NK-92 (cell line): ENCODE measurements around the gene WDFY2.

Experiments used
- DNase-seq: peaks from one replicate; lab custom pipeline; 2025; ENCODE audit not compliant: unreplicated experiment; lab: John Stamatoyannopoulos, UW

WDFY2 gene

DNA sequence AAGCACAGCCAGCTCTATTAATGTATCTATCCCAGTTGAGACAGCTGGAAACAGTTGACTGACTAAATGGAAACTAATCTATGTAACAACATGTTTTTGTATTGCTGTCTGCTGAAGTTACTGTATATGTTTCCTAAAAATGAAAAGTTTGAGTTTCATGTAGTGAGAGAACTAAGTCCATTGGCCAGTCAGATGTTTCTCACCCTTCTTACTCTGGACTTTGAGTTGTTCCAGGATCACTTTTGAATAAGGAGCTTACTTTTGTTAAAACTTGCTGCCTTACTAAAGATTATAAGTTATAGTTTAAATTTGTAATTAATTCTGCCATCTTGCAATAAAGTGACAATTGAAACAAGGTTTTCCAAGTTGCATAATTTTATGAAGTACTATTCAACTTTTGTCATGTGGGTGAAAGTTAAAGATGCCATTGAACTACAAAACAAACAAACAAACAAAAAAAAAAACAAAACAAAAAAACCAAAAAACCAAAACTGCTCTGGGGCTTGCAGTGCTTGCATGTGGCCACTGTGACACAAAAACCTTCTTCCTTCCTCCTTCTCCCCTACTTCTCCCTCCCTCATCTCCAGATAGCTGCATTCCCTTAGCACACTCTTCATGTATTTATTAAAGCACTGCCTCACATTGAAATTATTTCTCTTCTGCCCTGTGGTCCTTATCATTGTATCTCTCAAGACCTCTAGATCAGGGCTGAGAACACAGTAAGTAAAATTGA, 15.3 kb downstream of the WDFY2 start:
- DNase-seq = no peak

DNA sequence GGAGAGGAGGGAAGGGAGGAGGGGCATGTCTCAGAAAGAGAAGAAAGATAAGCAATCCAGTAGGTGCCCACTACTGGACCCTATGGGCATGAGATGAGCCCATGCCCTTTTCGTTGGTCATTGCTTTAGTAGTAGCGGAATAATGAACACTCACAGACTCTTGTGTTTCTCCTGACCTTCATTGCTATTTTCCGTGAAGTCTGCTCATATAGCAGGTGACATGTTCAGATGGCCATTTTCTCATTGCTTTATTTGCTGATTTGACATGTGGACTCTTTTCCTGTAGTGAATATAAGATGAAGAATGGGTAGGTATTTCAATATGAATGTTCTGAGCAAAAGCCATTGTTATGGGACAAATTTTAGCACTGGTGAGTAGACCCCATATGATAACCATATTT, 16.4 kb downstream of the WDFY2 start:
- DNase-seq = no peak

DNA sequence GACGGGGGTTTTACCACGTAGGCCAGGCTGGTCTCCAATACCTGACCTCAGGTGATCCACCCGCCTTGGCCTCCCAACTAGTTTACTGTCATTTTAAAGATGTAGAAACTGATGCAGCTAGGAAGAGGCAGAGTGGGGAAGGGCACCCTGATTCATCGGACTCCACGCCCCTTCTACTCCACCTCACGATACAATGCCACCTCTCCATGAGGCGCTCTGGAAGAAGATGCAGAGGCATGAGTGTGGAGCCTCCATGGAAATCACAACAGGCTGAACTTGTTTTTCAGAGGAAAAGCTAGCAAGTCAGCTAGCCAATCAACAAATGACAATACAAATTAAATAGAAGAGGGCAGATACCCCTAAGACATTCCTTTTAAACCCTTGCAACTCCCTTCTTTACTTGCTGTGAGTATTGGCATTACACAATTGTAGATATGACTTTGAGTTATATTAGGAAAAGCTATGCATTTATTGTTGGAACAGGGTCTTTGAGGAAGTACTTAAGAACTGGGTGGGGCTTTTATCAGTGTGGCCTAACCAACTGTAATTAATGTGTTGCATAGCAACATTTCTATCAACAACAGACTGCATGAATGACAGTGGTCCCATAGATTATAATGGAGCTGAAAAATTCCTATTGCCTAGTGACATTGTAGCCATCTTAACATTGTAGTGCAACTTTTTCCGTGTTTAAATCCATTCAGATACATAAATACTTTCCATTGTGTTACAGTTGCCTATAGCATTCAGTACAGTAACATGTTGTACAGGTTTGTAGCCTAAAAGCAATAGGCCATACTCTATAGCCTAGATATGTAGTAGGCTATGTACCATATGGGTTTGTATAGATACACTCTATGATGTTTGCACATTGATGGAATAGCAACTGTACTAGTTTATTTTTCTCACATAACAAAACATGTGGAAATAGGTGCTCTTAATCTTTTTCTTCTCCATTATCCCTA, 17.6 kb downstream of the WDFY2 start:
- DNase-seq = no peak

DNA sequence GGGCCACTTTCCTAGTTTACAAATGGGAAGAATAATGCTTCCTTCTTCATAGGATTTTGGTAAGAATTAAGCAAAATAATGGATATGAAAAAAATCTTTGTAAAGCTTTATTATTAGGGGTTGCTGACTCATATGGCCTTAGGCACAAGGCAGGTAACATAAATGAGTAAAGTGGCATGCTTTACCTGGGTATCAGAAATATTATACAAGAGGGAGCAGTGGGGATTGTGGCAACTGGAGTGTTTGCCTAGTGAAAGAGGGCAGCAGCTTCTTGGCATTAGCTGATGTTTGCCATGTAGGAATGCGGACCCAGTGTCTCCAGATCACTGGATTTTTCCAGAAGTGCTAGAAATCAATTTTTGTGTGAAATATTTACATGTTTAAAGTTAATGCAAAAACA, 19.5 kb downstream of the WDFY2 start:
- no peak for DNase-seq

DNA sequence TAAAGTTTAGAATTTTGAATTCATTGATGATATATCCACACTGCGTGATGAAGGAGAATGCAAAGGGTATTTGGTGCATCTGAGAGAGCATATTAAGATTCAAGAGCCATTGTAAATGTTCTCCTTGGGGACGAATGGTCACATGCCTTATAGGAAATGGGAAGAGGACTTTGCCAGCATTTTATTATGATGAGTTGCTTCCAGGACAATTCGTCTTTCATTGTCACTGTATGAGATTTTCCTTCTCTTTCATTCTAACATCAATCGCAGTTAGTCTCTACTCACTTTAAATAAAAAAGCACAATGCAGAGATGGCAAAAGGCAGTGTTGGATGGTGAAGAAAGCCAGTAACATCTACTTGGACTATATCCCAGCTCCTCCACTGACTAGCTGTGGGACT, 21.4 kb downstream of the WDFY2 start:
- DNase-seq = no peak

DNA sequence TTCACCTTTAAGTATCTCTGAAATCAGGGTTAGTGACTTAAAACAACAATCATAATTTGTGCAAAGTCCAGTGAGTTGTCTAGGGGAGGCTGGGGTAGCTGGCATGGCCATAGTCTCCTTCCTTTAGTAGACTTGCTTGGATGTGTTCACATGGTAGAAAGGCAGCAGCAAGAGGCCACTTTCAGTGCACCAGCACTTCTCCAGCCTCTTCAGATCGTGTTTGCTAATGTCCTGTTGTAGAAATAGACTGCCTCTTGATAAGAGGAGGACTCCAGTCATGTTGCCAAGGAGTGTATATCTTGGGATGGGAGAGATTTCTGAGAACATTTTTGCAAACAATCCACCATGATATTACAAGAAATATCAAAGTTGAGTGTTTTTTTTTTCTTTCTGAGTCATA, 22.9 kb downstream of the WDFY2 start:
- DNase-seq = no peak

DNA sequence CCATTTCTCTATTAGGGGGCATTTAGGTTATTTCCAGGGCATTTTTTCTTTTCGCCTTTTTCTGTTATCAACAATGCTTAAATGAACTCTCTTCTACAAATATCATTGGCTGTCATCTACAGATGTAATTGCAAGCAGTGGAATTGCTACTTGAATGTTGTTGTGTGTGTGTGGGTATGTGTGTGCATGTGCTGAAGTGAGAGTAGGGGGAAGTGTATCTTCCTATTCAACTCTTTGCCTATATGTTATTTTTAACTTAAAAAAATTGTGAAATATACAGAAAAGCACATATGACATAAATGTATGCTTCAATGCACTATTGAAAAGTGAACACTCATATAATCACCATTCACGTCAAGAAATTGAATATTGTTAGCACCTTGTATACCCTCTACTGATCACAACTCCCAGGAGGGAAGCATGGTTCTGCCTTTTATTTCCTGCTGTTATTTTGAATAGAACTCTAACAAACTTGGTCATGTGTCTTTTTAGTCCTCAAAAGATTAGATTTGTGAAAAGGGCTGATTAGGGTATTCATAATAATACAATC, 24.7 kb downstream of the WDFY2 start:
- DNase-seq = no peak

DNA sequence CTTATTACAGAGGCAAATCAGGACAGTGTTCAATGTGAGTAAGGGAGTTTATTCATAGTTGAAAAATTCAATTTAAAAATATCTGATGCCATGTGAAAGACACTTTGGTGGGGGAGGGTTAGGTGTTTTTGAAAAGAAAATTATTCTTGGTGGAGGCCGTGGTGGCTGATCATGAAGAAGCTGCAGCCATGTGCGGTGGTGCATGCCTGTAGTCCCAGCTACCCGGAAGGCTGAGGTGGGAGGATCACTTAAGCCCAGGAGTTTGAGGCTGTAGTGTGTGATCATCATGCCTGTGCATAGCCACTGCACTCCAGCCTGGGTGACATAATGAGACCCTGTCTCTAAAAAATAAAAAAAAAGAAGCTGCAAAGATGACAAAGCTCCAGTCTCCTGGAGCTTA, 28.6 kb downstream of the WDFY2 start:
- no peak for DNase-seq

DNA sequence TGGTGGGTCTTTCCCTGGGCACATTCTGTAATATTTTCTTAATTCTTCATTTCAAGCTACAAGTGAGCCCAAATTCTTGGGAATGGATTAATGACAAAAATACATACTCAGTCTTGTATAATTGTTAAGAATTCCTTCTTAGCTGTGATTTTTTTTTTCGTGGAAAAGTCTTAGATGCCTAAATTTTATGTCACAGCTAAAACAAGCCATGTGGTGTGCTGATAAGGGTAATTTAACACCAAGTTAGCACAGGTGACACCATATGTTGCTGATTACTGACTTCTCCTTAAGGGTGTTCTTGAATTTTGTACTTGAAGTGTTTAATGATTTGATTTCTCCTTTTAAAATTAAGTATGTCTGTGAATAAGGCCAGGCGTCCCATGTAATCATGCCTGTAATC, 29.3 kb downstream of the WDFY2 start:
- no peak for DNase-seq

DNA sequence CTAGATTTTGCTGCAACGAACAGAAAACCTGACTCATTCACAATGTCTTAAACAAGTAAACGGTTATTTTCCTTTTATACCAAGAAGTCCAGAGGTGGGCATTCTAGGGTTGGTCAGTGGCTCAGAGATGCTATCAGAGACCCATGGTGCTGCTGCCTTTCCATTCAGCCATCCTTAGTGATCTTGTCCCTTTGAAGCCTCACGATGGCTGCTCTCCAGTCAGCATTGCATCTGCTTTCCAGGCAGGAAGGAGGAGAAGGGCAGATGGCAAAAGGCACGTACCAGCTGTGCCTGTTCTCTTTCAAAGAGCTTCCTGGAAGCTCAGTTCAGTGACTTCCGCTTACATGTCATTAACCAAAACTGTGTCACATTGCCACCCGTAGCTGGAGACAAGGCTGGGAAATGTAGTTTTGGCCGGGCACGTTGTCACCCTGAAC, 30.1 kb downstream of the WDFY2 start:
- no peak for DNase-seq

DNA sequence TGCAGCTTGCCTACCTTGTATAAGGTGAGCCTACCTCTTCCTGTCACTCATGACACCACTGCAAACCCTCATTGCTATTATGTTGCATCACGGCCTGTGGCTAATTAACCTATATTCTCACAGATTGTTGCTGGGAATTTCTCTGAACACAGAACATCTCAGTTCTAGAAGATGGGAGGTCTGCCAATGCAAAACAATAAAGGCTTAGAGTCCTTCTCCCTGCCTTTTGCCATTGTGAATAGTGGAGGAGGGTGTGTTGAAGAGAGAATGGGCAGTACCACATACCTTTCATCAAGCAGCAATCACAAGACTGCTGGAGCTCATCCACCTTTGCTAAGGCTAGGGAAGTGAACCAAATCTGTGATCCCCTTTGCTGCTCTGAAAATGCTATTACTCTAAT, 34.4 kb downstream of the WDFY2 start:
- no peak for DNase-seq

DNA sequence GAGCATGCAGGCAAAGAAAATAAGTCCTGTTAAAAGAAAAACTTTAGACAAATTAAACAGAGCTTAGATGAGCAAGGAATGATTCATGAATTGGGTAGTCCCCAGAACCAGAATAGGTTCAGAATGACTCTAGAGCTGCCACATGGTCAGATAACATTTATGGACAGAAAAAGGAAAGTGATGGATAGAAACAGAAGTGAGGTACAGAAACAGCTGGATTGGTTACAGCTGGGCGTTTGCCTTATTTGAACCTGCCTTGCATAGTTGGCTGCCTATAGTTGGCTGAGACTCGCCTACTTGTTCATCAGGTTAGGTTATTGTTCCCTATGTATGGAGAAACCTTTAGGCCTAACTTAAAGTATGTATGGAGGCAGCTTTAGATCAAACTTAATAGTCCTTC, 35.4 kb downstream of the WDFY2 start:
- DNase-seq = no peak

DNA sequence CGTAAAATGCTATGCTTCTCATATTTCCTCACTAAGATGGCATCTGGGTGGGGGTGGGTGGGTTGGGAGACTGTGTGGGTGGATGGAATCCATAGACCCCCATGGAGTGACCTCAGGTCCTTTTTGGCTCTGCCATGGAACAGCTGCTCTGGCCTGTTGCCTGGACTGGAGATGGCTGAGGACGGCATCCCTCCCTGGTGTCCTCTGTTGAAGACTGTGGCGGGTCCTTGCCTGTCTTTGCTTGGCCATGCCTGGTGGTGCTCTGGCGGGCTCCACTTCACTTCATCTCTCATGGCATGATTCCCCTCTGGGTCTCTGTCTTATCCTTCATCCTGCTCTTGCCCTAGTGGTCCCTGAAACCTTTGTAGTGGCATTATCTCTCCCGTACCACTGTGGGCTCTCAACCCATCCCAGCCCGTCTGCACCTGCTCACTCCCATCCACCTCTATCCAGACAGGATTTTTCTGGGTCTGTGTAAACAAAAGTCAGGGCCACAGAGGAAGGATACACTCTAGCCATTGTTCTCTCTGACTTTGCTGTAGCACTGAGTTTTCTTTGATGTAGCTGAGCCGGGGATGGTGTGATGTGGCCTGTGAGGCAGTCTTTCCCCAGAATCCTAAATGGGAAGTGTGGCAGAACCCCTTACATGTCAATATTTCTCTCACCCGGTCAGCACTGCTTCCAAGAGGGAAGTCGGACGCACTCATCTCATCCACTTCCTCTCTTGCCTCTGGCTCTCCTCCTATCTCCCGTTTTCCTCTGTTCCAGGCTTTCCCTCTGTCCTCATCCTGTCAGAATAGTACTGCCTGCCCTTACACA, 36.1 kb downstream of the WDFY2 start:
- DNase-seq = no peak

DNA sequence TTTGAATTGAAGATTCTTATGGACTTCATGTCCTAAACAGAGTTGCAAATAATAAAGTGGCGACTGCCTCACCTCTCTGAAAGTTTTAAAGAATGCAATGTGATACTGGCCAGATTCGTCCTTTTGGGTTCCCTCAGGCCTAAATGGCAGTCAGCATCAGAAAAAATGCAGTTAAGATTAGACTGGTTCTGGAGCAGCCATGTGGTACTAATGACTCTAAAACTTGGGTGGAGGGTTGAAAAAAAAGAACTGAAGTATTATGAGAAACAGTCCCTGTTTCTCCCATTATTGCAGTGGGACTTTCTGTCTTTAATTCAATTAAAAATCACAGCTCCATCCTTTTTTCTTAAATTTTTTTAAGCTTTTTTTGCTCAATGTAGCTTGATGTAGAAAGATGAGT, 37.3 kb downstream of the WDFY2 start:
- no peak for DNase-seq

DNA sequence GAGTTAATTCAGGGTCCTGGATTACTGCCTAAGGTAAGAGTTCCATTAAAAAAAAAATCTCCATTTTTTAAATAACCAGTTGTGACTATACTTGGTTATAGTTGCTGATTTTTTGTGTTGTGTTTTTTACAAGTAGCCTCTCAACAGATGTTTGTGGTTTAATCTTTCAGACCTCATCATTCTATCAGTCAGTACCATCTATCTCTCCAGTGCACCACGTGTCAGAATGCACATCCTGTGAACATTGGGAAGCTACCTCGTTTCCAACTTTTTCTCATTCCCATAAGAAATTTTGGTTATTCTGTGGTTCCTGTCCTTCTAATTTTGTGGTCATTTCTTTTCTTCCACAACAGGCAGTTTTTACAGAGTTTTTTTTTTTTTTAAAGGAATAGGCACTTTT, 39.2 kb downstream of the WDFY2 start:
- DNase-seq = no peak

DNA sequence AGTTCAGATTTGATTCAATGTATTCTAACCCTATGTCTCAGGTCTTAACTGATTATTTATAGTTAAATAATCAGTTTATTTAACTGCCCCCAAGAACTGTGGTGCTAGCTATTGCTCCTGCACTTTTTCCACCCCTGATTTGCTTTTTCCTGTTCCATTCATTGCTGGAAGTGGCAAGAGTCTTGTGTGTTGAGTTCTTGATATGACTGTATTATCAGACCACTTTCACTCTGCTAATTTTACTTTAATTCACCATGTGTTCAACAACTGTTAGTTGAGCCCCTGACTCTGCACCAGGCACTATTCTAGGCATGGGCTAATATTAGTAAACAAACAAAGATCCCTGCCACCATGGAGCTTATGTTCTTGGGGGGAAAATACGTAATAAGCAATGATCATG, 39.9 kb downstream of the WDFY2 start:
- DNase-seq = no peak

DNA sequence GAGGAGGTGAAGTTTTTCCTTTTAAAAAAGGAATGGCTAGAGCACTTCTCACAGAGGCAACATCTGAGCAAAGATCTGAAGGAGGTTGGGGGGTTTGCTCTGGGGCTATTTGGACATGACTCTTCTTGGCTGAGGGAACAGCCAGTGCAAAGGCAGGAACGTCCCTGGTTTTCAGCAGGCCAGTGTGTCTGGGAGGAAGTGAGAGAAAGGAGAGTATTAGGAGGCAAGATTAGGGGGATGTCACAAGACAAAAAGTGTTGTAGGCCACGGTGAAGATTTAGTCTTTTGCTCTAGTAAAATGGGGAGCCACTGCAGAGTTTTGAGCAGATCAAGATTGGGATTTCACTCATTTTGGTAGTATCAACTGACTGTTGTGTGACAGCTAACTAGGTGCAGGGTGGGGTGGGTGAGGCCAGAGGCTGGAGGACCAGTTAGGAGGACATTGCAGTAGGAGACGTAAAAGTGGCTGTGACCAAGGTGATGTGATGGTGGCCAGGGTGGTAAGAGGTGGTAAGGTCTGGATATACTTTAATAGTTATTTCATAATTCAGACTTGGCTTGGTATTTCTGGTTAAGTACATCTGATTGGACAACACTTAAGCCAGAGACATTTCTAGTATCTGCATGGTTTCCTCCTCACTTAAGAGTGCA, 40.6 kb downstream of the WDFY2 start:
- DNase-seq = no peak

DNA sequence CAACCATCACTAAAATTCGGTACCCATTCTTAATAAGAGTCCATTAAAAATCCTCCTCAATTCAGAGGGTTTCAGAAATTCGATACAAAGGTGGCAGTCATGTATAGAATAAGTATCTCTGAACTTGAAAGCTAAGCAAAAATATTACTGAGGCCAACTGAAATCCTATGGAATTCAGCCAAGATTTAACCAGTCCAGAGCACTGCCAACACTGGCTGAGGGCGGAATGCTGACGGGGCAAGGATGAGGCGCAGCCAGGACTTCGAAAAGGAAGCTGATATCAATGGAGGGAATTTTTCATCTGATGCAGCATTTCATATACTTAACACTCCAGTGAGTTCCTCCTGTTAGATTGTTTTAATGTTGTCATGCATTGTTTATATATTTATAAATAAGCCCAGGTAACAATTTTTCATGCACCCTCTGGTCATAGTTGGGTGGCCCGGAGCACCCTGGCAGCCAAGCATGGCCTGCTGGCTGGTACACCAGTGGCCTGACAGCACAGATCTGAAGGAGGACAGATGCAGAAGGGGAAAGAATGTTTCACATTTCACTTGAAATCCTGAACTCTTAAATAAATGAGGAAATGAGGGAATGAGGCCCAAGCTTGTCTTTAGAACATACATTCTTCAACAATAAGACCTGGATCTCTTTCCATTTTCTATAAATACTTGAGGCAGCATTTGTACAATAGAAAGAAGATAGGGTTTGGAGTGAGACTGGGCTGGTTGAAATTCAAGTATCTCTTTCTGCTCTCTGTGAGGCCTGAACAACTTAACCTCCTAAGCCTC, 41.5 kb downstream of the WDFY2 start:
- no peak for DNase-seq

DNA sequence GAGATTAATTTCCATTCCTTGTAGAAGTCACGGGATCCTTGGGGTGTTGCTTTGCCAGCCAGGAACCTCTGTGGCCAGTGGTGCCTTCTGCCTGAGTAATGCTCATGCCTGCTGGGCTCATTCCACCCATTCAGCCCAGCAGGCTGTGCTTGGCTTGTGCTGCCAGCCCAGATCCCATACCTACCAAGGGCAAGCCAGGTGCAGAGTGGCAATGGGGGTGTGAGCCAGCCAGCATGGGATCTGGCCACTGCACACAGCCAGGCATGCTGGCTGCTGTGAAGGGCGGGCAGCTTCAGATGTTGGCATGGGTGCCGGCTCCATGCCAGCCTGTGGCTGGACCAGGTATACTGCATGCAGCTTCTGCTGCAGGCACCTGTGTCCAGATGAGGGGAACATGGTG, 42.5 kb downstream of the WDFY2 start:
- no peak for DNase-seq
